ENCODE measurements around the gene SLC16A3.

The SLC16A3 gene

GRCh38 chr17:82236142-82236971, 7.5 kb downstream of the SLC16A3 start:
- DNase-seq (ENCODE audit: low spot score): peak; percentile 77

DNA sequence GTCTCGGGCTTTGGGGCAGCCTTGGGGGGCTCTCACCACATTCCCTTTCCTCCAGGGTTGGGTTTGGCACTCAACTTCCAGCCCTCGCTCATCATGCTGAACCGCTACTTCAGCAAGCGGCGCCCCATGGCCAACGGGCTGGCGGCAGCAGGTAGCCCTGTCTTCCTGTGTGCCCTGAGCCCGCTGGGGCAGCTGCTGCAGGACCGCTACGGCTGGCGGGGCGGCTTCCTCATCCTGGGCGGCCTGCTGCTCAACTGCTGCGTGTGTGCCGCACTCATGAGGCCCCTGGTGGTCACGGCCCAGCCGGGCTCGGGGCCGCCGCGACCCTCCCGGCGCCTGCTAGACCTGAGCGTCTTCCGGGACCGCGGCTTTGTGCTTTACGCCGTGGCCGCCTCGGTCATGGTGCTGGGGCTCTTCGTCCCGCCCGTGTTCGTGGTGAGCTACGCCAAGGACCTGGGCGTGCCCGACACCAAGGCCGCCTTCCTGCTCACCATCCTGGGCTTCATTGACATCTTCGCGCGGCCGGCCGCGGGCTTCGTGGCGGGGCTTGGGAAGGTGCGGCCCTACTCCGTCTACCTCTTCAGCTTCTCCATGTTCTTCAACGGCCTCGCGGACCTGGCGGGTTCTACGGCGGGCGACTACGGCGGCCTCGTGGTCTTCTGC, 8.4 kb downstream of the SLC16A3 start:
- DNase-seq (ENCODE audit: low spot score): no peak

DNA sequence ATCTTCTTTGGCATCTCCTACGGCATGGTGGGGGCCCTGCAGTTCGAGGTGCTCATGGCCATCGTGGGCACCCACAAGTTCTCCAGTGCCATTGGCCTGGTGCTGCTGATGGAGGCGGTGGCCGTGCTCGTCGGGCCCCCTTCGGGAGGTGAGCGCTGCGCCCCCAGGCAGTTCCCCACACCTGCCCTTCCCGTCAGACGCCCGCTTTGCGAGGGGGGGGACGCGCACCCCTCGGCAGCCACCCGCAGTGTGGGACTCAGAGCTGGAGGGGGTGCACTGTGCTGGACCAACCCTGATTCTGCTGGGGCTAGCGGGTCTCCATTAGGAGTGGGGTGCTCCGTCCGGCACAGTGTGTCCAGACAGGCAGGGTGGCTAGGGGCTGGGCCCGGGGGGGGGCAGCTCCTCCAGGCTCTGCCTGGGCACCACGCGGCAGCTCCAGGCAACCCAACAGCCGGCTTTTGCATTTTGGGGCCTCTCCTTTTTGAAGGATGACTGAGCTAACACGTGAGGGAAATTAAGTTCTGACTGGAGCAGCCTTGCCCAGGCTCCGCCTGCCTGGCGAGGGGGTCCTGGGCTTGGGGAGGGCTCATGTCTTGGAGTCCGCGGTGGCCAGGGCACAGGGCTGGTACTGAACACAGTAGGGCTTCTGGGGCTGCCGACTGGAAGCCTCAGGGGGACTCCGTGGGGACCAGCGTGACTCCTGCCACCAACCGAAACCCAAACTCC, 9.1 kb downstream of the SLC16A3 start:
- no peak for DNase-seq (ENCODE audit: low spot score)

DNA sequence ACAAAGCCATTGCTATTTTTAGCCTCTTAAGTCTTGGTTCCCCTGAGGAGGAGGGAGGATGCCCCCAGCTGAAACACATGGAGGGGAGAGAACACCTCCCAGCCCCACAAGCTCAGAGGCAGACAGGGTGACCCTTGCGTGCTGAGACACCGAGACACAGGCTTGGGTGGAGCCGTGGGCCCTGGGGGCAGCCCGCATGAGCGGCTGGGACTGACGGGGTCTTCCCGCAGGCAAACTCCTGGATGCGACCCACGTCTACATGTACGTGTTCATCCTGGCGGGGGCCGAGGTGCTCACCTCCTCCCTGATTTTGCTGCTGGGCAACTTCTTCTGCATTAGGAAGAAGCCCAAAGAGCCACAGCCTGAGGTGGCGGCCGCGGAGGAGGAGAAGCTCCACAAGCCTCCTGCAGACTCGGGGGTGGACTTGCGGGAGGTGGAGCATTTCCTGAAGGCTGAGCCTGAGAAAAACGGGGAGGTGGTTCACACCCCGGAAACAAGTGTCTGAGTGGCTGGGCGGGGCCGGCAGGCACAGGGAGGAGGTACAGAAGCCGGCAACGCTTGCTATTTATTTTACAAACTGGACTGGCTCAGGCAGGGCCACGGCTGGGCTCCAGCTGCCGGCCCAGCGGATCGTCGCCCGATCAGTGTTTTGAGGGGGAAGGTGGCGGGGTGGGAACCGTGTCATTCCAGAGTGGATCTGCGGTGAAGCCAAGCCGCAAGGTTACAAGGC, 9.8 kb downstream of the SLC16A3 start:
- DNase-seq (ENCODE audit: low spot score): no peak

DNA sequence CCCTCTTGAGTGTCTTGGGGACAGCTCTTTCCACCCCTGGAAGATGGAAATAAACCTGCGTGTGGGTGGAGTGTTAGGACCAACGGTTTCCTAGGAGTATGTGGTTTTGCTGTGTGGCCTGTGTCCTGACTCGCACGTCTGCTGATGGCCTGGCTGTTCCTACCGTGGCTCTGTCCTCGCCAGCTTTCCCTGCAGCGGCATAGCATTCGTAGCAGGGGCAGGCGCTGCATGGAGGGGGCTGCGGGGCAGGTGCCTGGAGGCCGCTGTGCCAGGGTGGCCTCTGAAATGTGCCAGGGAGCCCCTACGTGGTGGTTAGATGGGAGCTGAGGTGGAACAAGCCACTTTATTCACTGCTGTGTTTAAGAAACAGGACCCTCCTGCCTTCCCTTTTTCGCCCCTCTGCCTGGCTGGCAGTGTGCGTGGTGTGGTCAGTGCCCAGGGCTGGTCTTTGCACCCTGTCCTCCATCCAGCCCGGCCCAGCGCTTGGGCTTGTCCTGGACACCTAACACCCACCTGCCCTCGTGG, 10.6 kb downstream of the SLC16A3 start:
- DNase-seq (ENCODE audit: low spot score): no peak

DNA sequence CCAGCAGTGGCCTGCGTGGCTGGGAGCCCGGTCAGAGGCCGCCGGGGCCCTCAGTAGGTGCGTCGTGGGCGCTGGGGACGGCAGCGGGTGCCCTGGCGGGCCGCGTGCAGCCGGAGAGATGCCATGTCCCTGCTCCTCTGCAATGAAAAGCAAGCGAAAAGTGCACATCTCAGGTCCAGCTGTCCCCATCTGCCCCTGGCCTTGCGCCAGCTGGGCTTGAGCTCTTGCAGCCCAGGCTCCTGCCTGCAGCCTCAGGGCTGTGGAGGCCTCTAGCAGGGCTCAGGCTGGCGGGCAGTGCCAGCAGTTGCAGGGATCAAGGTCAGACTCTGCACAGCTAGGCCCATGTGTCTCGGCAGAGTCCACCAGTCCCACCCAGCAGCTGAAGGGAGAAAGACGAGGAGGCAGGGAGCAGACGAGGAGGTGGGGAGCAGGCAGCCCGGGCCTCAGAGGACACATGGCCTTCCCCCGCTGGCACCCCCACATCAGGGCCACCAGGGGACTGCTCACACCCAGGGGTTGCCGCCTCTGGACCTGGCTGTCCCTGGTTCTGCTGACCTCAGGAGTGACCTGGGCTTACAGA, 11.2 kb downstream of the SLC16A3 start:
- DNase-seq (ENCODE audit: low spot score): no peak

DNA sequence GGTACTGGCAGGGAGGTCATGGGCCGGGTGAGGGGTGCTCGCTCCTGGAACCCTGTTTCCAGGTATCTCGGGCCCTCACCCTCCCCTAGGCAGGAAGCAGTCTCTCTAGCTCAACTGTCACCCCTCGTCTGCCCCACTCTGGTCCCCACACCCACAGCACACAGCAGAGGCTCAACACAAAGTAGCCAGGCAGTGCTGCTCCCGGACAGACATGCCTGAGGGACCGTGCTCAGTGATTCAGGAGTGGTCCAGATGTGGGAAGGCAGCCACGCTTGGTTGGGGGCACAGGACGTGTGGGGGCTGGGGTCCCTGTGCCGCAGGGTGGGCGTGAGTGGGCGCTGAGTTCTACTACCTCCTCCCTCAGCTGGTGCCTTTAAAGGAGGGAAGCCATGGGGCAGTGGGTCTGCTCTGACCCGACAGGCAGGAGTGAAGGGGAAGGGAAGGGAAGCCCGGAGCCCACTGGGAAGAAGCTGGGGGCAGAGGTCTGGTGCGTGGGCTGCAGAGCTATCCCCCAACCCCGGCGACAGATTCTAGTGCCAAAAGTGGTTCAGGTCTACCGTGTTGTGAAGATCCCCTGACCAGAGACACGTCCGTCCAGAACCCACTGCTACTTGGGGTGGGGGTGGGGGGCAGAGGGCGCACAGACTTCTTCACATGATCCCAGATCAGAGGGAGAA, 11.8 kb downstream of the SLC16A3 start:
- DNase-seq (ENCODE audit: low spot score): no peak

DNA sequence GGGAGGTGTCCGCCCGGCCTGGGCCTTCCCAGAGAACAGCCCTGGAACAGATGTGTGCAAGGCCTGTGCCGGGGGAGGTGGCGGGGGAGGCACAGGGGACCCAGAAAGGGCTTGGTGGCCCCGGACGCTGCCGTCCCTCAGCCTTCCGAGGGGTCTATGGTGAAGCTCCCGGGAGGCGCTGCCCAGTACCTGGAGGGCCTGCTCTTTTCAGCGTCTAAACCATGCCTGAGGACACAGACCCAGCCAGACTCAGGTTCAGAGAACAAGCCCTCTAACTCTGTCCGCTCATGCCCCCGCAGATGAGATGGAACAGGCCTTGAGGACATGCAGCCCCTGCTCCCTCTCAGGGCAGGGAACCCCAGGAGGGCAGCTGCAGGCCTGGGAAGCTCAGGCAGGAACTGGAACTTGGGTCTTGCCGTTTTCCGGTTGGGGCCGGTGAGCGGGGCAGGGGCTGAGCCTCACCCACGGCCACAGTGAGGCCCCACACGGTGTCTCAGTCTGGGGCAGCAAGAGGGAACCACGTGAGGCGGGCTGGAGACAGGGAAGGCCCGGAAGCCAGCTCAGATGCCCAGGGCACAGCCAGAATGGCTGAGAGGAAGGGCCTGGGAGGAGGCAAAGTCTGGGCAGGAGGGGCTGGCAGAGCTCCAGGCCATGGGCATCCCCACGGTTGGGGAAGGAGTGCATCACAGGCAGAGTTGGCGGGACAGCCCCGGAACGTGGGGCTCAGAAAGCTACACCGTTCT, 12.5 kb downstream of the SLC16A3 start:
- no peak for DNase-seq (ENCODE audit: low spot score)

GRCh38 chr17:82241926-82242697, 13.3 kb downstream of the SLC16A3 start:
- DNase-seq (ENCODE audit: low spot score): no peak

DNA sequence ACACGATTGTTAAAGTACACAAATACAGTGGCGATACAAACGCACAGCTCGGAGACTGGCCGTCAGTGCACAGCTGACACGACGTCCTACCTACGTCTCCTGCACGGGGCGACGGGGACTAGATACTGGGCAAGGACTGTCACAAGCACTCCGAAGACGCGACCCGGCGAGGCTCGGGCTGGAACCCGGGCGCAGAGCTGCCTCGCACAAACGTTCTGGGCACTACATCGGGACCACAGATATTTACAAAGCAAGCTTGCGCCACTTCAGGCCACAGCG, 13.8 kb downstream of the SLC16A3 start:
- no peak for DNase-seq (ENCODE audit: low spot score)

DNA sequence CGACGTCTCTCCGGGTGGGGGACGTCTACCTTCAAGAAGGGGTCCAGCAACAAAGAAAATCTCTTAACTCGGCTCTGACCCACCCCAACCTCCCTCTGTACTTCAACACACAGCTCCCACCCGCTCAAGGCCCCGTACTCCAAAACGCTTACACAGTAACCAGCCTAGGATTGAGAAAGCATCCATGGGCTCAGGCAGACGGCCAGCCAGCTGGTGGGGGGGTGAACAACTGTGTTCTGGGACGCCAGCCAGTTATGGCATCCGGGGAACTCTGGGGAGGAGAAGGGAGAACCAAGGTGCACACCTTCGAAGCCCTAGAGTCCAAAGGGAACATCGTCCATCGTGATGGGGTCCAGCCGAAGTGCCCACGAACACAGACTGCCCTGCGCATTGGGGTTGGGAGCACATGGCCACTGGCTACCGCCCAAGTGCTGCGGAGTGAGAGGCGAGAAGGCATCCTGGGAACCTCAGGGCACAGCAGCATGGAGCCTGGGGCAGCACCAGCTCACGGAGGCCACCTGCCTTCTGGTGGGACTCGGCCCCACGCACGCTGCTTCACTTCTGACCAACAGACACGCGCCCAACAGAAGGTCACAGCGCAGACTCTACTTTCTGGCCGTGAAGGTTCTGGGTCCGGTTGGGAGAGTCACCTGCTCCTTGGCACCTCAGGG, 14.3 kb downstream of the SLC16A3 start:
- DNase-seq (ENCODE audit: low spot score): no peak

DNA sequence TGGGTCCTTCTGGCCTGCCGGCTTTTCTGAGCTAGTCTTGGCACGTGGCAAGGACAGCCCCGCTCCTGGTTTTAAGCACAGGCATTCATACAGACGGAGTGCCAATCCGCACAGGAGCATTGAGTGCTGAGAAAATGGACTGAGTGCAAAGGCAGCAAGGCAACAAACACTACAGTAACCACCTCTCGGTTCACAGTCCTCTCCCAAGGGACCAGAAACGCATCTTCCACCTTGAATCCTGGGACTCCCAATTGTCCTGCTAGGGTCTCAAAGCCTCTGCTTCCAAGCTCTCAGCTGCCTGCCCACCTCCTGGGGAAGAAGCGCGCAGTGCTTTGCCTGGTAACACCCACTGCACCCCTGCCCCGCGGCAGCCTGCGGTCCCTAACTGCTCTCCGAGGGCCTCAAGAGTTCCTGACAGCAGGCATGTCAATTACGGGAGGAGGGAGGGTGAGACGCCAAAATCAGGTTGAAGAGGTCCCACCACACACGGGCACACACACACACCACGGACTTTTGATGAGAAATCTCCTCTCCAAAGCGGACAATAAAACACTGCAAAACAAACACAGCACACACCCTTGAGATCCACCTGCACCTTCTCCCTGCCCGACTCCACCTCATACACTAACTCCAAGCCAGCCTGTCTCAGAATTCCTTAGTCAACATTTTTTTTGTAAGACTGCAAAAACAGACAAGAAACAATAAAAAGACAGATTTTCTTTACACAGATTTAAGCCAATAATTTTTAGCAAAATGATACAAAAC, 15.0 kb downstream of the SLC16A3 start:
- DNase-seq (ENCODE audit: low spot score): no peak

DNA sequence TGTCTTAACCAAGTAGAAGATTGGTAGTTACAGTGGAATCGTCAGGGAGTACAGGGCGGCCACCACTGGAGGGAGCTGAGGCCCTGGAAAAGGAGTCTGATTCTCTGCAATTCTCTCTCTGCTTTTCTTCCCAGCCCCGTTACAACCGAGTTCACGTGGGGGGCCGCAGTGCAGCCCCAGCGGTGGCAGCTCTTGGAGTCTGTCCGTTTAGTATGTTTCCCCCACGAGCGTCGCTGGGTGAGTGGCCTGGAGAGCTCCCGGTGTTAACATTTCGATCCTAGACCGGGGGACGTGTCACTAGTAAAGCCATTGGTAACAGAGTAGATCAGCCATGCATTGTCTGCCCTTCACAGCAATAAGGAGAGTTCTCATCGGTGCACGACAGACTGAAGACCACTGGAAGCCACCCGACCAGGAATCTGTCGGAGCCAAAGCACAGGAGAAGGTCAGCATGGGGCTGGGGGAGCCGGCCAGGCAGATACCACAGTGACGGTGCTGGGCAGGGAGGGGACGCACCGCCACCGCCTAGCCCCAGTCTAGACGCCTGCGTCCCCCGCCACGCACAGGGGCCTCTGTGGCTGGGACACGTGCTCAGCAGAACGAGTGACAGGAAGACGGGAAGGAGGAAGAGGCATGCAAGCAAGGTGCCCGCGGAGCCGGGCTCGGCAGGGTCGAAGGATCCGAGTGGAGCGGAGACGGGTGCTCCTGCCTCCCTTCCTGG, 15.7 kb downstream of the SLC16A3 start:
- no peak for DNase-seq (ENCODE audit: low spot score)

- DNase-seq (ENCODE audit: low spot score): no peak
These were observed 16.5 kb downstream of the SLC16A3 start for GRCh38 chr17:82245134-82246039.

DNA sequence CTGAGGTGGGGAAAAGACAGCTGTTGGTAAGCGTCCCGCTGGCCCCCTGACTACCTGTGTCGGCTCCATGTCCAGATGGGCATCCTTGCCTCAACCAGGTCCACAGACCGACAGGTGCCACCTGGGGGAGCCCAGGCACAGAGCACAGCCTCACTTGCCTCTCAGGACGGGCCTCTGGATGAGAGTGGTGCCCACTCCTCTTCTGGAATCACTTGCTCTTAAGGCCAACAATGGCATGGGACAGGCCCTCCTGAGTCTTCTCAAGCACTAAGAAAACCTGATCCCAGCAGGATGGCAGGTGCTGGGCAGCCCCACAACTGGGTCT, 17.2 kb downstream of the SLC16A3 start:
- no peak for DNase-seq (ENCODE audit: low spot score)

GRCh38 chr17:82246365-82247181, 17.7 kb downstream of the SLC16A3 start:
- DNase-seq (ENCODE audit: low spot score): no peak
